ENCODE measurements around the gene CD72.

Gene CD72, protein sequence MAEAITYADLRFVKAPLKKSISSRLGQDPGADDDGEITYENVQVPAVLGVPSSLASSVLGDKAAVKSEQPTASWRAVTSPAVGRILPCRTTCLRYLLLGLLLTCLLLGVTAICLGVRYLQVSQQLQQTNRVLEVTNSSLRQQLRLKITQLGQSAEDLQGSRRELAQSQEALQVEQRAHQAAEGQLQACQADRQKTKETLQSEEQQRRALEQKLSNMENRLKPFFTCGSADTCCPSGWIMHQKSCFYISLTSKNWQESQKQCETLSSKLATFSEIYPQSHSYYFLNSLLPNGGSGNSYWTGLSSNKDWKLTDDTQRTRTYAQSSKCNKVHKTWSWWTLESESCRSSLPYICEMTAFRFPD

DNA sequence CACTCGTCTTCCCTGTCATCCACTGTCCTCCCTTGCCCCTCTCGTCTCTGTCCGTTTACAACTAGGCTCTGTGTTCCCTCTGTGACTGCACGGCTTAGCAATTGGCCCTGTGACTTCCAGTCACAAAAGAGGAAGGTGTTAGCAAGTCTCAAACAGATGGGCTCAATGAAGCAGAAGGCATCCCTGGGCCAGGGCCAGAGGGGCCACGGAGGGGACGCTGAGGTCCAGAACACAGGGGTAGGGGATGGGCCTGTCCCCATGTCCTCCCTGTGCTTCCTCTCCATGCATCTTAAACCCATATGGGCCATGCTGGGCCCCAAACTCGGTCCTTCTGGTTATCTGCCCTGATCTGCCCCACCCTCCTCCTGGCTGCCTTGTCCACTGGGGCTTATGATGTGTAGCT, at the start of gene CD72:
Gene CD72, minus strand, starts transcription at position 89 of the 403 bp plus-strand sequence. CDS start 110 bp downstream, outside the sequence.
- DNase-seq (ENCODE audit: low spot score) = no peak

DNA sequence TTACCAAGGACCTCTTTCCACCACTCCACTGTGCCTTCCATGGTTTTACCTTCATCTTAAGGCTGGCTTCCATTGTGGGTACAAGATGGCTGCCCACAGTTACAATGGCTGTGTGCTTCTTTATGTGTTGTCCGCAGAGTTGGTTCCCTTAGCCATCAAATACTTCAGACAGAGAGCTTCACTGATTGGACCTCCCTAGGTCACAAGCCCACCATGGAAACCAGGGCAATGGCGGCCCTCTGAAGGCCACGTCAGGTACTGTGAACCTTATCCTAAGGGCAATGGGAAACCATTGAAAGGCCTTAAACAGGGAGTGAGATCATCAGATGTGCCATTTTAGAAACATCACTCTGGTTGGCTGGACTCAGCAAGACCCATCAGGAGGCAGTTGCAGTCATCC, 49.7 kb upstream of the CD72 start:
- DNase-seq (ENCODE audit: low spot score) = no peak

DNA sequence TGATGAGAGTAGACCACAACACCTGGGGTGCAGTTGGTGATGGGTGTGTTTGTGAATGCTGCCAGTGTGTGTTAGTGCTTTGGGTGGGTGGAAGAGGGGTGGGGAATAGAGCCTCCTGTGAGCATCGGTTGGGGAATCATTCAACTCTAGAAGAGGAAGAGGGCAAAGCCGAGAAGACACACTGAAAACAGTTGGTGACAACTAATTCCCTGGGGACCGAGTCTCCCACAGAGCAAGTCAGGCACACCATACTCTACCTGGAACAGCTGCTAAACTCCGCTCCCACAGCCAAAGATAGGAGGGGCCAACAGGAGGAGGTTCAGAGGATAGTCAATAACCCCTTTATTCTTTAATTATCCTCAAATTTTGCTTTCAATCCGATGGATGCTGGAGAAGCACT, 48.3 kb upstream of the CD72 start:
- no peak for DNase-seq (ENCODE audit: low spot score)

DNA sequence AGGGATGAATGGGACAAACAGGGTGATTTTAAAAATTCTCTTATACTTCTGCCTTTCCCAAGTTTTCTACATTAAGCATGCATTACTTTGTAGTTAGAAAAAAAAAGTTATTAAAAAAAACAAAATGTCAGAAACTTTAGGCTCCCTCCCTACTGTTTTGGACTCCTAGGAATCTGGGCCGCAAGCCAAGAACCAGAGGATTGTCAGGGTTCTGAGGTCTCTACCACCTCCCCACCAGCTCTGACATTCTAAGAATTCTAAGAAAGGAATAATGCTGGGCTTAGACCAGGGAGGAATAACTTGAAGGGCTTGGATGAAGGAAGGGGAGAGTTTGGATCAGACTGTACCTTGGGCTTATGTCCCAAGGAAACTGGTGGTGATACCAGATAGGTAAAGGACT, 47.8 kb upstream of the CD72 start:
- peak; percentile 30 for DNase-seq (ENCODE audit: low spot score)

DNA sequence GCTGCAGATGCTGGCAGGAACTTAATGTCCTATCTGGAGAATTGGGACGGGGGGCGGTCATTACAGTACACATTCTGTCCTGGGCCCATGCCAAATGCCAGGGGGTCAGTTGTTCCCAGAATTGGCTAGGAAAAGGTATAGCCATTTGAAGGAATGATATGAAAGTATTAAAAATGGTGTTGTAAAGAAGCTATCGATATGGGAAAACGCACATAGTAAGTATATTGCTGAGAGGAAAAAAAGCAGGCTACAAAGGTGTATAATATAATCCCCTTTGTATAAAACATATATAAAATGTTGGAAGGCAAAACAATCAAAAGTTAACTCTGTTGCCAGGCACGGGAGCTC, 47.2 kb upstream of the CD72 start:
- DNase-seq (ENCODE audit: low spot score) = no peak

DNA sequence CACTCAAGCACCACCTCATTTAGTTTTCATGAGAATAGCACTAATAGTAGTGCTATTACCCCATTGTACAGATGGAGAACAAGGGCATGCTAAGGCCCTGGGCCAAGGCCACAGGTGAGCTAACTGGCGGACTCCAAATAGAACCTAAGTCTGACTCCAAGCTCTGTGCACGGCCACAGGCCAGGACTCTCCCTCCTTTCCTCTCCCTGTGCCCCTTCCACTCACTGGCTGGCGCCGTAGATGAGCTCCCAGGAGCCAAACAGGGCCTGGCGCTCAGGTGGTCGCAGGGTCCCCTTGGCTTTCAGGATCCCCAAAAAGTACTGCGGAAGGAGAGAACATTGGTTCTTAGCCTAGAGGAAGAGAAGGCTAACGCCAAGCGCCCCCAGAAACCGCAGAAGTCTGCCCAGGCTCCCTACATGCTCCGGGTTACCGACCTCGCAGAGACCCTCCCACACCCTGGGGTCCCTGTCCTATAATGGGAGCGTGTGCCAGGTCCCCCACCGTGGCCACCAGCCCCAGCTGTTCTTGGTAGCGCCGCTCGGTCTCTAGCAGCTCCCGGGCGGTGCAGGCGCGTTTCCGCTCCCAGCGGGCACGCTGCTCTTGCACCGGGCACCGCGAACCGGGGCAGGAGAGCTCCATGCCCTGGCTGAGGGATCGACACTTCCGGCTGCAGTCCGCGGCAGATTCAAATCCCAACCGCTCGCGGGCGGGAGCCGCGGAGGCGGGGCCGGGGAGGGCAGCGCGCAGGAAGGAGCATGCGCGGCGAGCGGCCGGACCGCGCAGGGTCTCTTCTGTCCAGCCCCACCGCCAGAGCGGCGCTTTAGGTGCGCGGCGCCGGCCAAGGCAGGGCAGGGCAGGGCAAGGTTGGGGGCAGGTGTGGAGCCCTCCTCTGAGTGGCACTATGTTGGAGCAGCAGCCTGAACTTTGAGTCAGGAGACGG, 46.6 kb upstream of the CD72 start, which contains the start of gene ARHGEF39:
Gene ARHGEF39, minus strand, starts transcription at position 665 of the 940 bp plus-strand sequence. Its CDS starts 26 bp downstream, at position 639.
- peak; percentile 97 for DNase-seq (ENCODE audit: low spot score)

DNA sequence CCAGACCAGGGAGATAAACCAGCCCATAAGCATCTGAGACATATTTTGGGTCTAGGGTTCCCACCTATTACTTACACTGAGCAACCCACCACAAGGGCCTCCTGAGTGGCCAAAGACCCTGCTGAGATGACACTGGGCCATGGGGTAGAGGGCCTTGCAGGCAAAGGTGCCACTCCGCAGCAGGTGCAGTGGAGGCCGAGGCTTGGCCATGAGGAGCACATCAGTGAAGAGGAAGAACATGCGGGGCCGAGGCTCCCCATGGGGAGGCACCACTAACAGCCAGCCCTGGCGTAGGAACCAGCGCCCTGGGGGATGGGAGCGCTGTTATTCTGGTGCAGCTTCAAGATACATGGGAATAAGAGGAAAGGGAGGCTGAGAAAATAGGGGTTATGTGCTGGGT, 44.2 kb upstream of the CD72 start:
- DNase-seq (ENCODE audit: low spot score) = no peak

DNA sequence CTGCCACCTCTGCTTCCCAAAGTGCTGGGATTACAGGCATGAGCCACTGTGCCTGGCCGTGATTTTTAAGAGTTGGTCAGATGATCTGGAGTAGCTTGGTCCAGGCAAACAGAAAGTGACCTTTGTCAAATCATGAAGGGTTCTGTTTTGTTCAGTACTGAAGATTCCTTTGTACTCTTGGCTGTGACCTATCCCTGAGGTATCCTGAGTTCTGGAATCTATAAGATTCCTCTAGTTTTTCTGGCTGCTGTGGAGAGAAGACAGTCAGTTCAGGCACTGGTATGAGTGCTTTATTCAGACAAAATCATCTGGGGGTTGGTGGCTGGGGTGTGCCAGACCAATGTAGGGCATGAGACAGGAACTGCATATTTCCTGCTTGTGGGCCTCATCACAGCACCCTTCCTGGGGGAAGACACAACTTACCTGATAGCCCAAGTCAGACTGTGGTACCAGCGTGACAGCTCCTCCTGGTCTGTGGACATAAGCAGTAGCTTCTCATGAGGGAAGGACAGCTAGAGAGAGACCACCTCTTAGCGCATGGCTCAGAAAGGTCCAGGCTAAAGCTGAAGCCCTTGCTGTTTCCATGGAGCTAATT, 43.6 kb upstream of the CD72 start:
- no peak for DNase-seq (ENCODE audit: low spot score)

DNA sequence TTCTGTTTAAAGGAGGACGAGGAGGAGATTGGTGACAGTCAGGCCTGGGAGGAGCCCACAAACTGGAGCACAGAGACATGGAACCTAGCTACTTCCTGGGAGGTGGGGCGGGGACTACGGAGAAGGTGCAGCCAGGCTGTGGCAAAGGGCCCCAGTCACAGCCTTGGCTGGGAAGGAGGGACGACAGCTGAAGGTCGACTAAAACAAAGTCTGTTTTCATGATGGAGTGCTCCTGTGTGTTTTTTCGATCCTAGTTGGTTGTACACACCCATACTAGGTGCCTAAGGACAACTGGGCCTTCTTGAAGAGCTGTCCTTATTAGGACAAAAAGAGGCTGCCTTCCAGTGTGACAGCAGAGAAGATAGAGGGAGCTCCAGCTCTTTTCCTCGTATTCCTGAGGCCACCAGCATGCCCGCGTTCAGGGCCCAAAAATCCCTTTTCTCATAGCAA, 42.8 kb upstream of the CD72 start:
- peak; percentile 38 for DNase-seq (ENCODE audit: low spot score)

DNA sequence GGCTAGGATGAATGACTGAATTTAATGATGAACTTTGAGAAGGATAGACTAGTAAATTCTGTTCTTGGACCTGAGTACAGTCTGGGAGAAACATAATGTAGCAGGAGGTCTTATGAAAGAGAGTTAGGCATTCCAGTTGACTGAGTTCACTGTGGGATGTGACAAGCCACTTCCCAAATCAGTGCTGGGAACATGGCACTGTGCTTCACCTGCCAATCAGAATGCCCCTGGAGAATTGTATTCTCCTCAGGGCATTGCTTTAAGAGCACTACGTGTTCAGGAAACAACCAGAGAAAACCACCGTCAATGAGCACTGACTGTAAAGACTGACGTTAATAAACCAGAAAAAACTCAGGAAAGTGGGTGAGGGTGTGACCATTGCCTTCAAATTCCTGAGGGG, 41.1 kb upstream of the CD72 start:
- peak; percentile 38 for DNase-seq (ENCODE audit: low spot score)

DNA sequence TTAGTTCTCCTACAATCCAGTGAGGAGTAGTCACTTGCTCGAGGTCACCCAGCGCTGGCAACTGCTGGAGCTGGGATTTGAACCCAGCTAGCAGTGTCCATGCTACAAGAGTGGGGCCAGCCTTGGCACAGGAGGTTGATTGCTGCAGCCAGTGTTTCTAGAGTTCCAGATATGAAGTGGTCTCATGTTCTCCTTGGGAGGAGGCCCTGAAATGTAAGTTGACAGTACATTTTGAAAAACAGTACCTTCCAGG, 40.7 kb upstream of the CD72 start:
- peak; percentile 51 for DNase-seq (ENCODE audit: low spot score)

DNA sequence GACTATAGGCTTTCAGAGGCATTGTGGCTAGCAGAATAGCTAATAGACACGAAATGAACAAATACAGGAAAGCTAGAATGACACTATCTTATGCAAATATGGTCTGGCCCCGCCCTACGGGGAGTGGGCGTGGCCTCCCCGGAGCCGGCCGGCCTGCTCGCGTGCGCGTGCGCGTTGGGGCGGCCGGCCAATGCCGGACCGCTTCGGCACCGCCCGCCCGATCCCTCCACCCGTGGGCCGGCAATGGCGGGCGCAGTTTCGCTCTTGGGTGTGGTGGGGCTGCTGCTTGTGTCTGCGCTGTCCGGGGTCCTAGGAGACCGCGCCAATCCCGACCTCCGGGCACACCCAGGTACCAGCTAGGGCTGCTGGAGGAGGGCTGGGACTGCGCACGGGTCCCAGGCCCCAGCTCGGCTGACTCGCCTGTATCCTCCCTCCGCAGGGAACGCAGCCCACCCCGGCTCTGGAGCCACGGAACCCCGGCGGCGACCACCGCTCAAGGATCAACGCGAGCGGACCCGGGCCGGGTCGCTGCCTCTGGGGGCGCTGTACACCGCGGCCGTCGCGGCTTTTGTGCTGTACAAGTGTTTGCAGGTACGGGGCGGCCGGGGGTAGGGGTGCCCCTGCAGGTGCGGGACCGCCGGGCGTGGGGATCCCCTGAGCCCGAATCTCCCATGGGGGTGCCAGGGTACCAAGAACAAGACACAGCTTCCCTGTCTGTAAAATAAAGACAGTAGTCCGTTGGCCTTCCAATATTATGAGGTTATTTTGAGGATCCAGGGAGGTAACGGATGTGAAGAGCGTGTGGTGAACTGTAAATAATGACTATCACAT, 40.1 kb upstream of the CD72 start, which contains the start of gene CCDC107:
Gene CCDC107, plus strand, starts transcription at position 156 of the 831 bp plus-strand sequence. Its CDS starts 88 bp downstream, at position 244.
- peak; percentile 98 for DNase-seq (ENCODE audit: low spot score)

DNA sequence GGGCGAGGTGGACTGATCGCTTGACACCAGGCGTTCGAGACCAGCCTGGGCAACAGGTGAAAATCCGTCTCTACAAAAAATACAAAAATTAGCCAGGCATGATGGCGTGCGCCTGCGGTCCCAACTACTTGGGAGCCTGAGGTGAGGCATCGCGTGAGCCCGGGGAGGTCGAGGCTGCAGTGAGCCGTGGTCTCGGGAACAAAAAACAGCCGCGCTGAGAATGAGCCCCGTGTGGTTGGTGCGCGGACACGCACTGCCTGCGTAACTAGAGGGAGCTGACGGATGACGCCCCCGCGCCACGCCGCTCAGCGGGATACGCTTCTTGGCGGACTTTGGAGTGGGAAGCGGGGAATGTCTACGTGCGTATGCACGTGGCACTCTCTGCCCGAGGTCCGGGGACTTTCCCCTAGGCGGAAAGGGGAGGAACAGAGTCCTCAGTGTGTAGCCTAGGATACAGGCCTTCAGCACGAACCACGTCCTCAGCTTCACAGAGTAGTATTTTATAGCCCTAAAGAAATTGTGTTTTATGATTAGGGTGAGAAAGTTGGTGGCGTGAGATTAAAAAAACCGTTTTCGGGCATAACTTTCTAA, 39.4 kb upstream of the CD72 start, which contains the start of gene RMRP:
Gene RMRP, minus strand, starts transcription at position 474 of the 591 bp plus-strand sequence.
- DNase-seq (ENCODE audit: low spot score) = peak; percentile 93

DNA sequence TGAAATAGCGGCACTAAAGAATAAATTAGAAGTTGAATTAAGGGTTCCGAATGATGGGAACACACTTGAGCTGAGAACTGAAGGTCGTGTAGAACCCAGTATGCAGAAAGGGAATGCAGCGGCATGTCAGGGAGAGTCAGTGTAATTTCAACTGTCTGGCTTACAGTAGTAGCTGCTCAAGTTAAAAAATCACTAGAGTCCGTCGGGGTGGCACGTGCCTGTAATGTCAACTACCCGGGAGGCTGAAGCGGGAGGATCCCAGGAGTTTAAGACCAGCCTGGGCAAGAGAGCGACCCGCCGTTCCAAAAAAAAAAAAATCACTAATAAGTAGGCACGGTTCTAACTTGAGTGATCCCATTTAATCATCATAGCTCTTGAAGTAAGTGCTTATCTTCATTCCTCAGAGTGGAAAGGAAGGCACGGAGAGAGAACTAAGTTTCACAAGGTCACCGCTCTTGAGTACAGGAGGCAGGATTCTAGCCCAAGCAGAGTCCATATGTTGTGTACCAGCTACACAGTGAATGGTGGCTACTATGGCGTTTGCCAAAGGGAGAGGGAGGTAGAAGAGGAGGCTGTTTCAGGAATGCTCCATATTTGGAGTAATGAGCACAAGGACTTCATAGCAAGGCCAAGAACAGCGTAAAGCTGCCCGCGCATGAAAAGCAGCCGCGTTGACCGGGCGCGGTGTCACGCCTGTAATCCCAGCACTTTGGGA, 38.8 kb upstream of the CD72 start:
- DNase-seq (ENCODE audit: low spot score) = peak; percentile 36

DNA sequence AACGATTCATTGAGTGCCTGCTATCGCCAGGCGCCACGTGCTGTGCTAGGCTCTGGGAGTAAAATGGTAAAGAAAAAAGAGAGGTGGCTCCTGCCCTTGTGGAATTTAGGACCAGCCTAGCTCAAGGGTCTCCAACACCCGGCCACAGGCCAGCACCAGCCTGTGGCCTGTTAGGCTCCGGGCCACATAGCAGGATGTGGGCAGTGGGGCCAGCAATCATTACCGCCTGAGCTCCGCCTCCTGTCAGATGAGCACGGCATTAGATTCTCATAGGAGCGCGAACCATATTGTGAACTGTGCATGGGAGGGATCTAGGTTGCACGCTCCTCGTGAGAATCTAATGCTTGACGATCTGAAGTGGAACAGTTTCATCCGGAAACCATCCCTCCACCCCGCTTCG, 38.1 kb upstream of the CD72 start:
- DNase-seq (ENCODE audit: low spot score) = no peak

DNA sequence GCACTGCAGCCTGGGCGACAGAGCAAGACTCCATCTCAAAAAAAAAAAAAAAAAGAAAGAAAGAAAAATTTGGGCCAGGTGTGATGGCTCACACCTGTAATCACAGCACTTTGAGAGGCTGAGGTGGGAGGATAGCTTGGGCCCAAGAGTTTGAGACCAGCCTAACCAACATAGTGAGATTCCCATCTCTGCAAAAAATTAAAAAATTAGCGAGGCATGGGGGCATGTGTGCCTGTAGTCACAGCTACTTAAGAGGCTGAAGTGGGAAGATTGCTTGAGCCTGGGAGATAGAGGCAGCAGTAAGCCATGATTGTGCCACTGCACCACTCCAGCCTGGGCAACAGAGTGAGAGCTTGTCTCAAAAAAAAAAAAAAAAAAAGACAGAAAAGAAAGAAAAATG, 35.4 kb upstream of the CD72 start:
- no peak for DNase-seq (ENCODE audit: low spot score)

DNA sequence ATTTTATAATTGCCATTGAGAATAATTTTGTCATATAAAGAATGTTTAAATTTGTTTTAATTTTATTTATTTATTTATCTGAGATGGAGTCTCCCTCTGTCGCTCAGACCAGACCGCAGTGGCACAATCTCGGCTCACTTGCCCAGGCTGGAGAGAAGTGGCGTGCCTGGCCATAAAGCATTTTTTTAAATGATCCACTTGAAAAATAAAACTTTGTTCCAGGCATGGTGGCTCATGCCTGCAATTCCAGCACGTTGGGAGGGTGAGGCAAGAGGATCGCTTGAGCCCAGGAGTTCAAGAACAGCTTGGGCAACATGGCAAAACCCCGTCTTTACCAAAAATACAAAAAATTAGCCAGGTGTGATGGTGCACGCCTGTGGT, 34.6 kb upstream of the CD72 start:
- DNase-seq (ENCODE audit: low spot score) = no peak

DNA sequence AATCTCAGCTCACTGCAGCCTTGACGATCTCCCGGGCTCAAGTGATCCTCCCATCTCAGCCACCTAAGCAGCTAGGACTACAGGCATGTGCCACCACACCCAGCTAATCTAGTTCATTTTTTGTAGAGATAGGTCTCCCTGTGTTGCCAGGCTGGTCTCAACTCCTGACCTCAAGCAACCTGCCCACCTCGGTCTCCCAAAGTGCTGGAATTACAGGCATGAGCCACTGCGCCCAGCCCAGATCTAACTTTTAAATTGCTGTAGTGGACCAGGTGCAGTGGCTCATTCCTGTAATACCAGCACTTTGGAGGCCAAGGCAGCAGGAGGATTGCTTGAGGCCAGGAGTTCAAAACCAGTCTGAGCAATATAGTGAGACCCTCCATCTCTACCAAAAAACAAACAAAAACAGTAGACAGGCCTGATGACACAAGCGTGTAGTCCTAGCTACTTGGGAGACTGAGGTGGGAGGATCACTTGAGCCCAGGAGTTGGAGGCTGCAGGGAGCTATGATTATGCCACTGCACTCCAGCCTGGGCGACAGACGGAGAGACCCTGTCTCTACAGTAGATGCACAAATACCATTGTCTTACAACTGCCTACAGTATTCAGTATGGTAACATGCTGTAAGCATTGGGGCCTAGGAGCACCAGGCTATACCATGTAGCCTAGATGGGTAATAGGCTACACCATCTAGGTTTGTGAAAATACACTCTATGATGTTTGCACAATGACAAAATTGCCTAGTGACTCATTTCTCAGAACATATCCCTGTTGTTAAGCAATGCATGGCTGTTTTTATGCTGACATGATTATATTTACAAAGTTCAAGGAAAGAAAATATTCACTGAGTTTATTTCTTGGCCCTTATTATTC, 34.0 kb upstream of the CD72 start:
- DNase-seq (ENCODE audit: low spot score) = no peak

DNA sequence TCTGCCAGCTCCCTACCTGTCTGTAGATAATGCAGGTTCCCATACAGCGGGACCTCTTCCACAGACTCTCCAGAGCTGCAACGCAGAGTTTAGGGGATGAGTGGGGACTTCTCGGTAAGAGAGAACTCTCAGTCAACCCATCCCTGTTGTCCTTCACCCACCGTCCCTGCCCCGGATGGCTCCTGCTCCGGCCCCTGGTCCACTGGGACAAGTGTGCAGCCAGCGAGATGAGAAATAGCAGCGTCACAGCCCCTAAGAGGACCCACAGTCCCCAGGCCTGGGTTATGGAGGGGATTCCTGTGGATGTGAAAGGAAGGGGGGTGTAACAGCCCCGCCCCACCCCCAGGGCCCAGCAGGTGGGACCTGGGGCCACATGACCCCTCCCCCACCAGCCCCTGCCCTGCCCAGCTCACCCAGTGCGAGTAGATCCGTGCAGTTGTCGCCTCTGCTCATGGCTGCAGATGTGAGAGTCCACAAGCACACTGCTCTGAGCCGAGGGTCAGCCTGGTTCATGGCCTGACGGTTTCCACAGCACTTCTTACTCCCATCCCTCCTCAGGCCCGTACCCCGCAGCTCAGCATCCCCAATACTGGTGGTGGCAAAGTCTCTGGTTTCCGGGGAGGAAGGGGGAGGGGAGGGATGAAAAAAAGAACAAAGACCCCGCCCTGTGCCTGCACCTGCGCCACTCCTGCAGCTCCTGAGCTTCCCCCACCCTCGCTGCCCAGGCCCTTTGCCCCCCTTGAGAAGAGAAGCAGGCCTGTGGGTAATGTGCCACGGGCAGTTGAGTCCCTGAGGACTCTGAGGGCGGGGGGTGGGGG, 32.3 kb upstream of the CD72 start, which contains the start of gene SIT1:
Gene SIT1, minus strand, starts transcription at position 591 of the 818 bp plus-strand sequence. Its CDS starts 78 bp downstream, at position 513.
- no peak for DNase-seq (ENCODE audit: low spot score)
